Endodermal cell (in vitro differentiated cells): ENCODE results near the gene UBQLNL. TPM values are rescaled to one million over a fixed set of nuclear protein-coding genes. Genes with fewer than 3 reads are reported as not detected.

Experiments
- DNase-seq: peaks from one replicate; pipeline ENCODE4 v3.0.0-alpha.2; 2017
- H3K27ac ChIP-seq: 2 replicates; pipeline ENCODE4 v1.5.1; 2013; ENCODE audit warnings: mild to moderate bottlenecking, low read depth, low read length, moderate library complexity
- H3K27me3 ChIP-seq: 2 replicates; pipeline ENCODE4 v1.6.1; 2013; ENCODE audit warnings: mild to moderate bottlenecking, low read length, moderate library complexity; ENCODE audit not compliant: insufficient read depth, control insufficient read depth, poor library complexity, severe bottlenecking
- H3K36me3 ChIP-seq: 2 replicates; pipeline ENCODE4 v1.7.0; 2013; ENCODE audit warnings: mild to moderate bottlenecking, low read length, moderate library complexity; ENCODE audit not compliant: control insufficient read depth, insufficient read depth
- H3K4me1 ChIP-seq: one replicate; pipeline ENCODE4 v1.7.0; 2013; ENCODE audit warnings: low read length; ENCODE audit not compliant: control insufficient read depth, insufficient read depth
- H3K4me3 ChIP-seq: 2 replicates; pipeline ENCODE4 v1.5.1; 2013; ENCODE audit warnings: mild to moderate bottlenecking, low read length, moderate library complexity
- H3K9ac ChIP-seq: 2 replicates; pipeline ENCODE4 v1.6.1; 2013; ENCODE audit warnings: mild to moderate bottlenecking, low read length, moderate library complexity; ENCODE audit not compliant: poor library complexity, severe bottlenecking; ENCODE audit errors: extremely low read depth
- H3K9me3 ChIP-seq: 2 replicates; pipeline ENCODE4 v1.6.1; 2013; ENCODE audit warnings: mild to moderate bottlenecking, low read length, moderate library complexity; ENCODE audit not compliant: control insufficient read depth
- H3K27ac Mint-ChIP-seq: 2 replicates; pipeline ENCODE4 v1.8.0; 2020; ENCODE audit warnings: mixed read lengths
- H3K27me3 Mint-ChIP-seq: 2 replicates; pipeline ENCODE4 v1.8.0; 2021; ENCODE audit warnings: mild to moderate bottlenecking, mixed read lengths; ENCODE audit not compliant: insufficient read depth
- H3K36me3 Mint-ChIP-seq: 2 replicates; pipeline ENCODE4 v1.8.0; 2020; ENCODE audit warnings: low read depth, mixed read lengths
- H3K4me1 Mint-ChIP-seq: 2 replicates; pipeline ENCODE4 v1.8.0; 2020; ENCODE audit warnings: mixed read lengths
- H3K4me3 Mint-ChIP-seq: 2 replicates; pipeline ENCODE4 v1.8.0; 2020; ENCODE audit warnings: mild to moderate bottlenecking, moderate library complexity, mixed read lengths
- H3K9me3 Mint-ChIP-seq: 2 replicates; pipeline ENCODE4 v1.8.0; 2020; ENCODE audit warnings: mild to moderate bottlenecking, mixed read lengths
- CTCF ChIP-seq: fragments of 200-600 bp; sonication (generic); conservative IDR thresholded peaks from 2 replicates; pipeline ENCODE4 v1.5.0; 2021; ENCODE audit warnings: antibody characterized with exemption, mild to moderate bottlenecking
- WGBS, 2 experiments: methylation state at CpG; one replicate each; pipeline versions ENCODE4 v1.1.5 to v1.1.7; 2013; ENCODE audit warnings: missing lambda C conversion rate in 2 of 2, mixed read lengths in 1 of 2; ENCODE audit not compliant: insufficient coverage in 1 of 2, insufficient read length in 1 of 2; 5-methylcytosine and 5-hydroxymethylcytosine counted together
- total RNA-seq, 2 donors: library from RNA; stranded (reverse); fragmentation: NEBNext Ultra II Directional in 1 of 2; extraction: Animal tissue kit (Norgen Biotek cat#: 25700) in 1 of 2; gene quantifications; 2 replicates in 1 of 2; 3 replicates in 1 of 2; pipeline ENCODE4 v1.2.1, GENCODE V29; 2021

Gene UBQLNL
- total RNA-seq, 2 donors from 2014 or later = 0.20 to 0.26 TPM

GRCh38 chr11:5486421-5486820 is 30.1 kb downstream of the UBQLNL start:
- H3K36me3 Mint-ChIP-seq = no peaks in the 10 kb centered on the region
- DNase-seq = no peak
- Histone ChIP-seq H3K4me3 (no peak overlapping the region), H3K27ac (no peak overlapping the region), H3K9me3 (no peaks in the 10 kb centered on the region), H3K36me3 (no peaks in the 10 kb centered on the region), H3K9ac (no peak overlapping the region), H3K4me1 (no peaks in the 10 kb centered on the region), H3K27me3 (no peaks in the 10 kb centered on the region)
- no peak overlapping the region for H3K4me3 Mint-ChIP-seq
- no peak for TF ChIP-seq CTCF
- no peaks in the 10 kb centered on the region for H3K27me3 Mint-ChIP-seq
- H3K9me3 Mint-ChIP-seq = no peaks in the 10 kb centered on the region
- WGBS, 2 experiments = 71 to 84% methylated on average over 1 to 3 of the region's 3 CpGs
- no peaks in the 10 kb centered on the region for H3K4me1 Mint-ChIP-seq
- no peak overlapping the region for H3K27ac Mint-ChIP-seq

- Histone ChIP-seq H3K9me3 (no peaks in the 10 kb centered on the region), H3K4me3 (no peak overlapping the region), H3K36me3 (no peaks in the 10 kb centered on the region), H3K4me1 (no peaks in the 10 kb centered on the region), H3K27ac (no peak overlapping the region), H3K27me3 (no peaks in the 10 kb centered on the region), H3K9ac (no peak overlapping the region)
- no peak for DNase-seq
- Mint-ChIP-seq H3K27me3 (no peaks in the 10 kb centered on the region), H3K9me3 (no peaks in the 10 kb centered on the region), H3K4me1 (no peaks in the 10 kb centered on the region), H3K36me3 (no peaks in the 10 kb centered on the region), H3K27ac (no peak overlapping the region), H3K4me3 (no peak overlapping the region)
- TF ChIP-seq CTCF = no peak
- WGBS, 2 experiments = 83 to 91% methylated on average over 1 to 3 of the region's 3 CpGs
Observed at GRCh38 chr11:5486003-5486402, 30.5 kb downstream of the UBQLNL start.

- Histone ChIP-seq H3K9ac (no peak overlapping the region), H3K4me1 (no peaks in the 10 kb centered on the region), H3K27ac (no peak overlapping the region), H3K36me3 (no peaks in the 10 kb centered on the region), H3K27me3 (no peaks in the 10 kb centered on the region), H3K9me3 (peaks cover 5% of the 10 kb centered on the region), H3K4me3 (no peak overlapping the region)
- Mint-ChIP-seq H3K36me3 (no peaks in the 10 kb centered on the region), H3K4me3 (no peak overlapping the region), H3K9me3 (peaks cover 14% of the 10 kb centered on the region), H3K4me1 (no peaks in the 10 kb centered on the region), H3K27ac (no peak overlapping the region), H3K27me3 (no peaks in the 10 kb centered on the region)
- peak; percentile 94 for TF ChIP-seq CTCF
- DNase-seq = peak; percentile 79
- 86 to 95% methylated on average over 1 of the region's 2 CpGs for WGBS, 2 experiments
Observed at GRCh38 chr11:5476186-5476819, 40.2 kb downstream of the UBQLNL start.
